OCI-LY1 (cell line): ENCODE results near the gene USP40.
A peak's percentile ranks its signal among the peaks of the same experiment; 100 is the strongest.

Source experiments
- H2AFZ ChIP-seq: fragments of 200-600 bp; sonication (generic), shearing (Covaris generic); 2 replicates; pipeline ENCODE4 v1.6.0; 2014; ENCODE audit warnings: antibody characterized with exemption, mild to moderate bottlenecking, low read length
- H3F3A ChIP-seq: fragments of 200-600 bp; sonication (generic), shearing (Covaris generic); 2 replicates; pipeline ENCODE4 v1.6.0; 2014; ENCODE audit warnings: mild to moderate bottlenecking, antibody characterized with exemption, low read length, moderate library complexity; ENCODE audit not compliant: insufficient read depth
- H3K27ac ChIP-seq: fragments of 200-600 bp; sonication (generic); 2 replicates; pipeline ENCODE4 v1.5.1; 2014; ENCODE audit warnings: low read length, mixed run types, mild to moderate bottlenecking, low read depth; ENCODE audit not compliant: poor library complexity, severe bottlenecking
- H3K27me3 ChIP-seq: fragments of 200-600 bp; sonication (generic); 2 replicates; pipeline ENCODE4 v1.6.0; 2014; ENCODE audit warnings: antibody characterized with exemption, mild to moderate bottlenecking, low read length, moderate library complexity; ENCODE audit not compliant: insufficient read depth
- H3K36me3 ChIP-seq: fragments of 200-600 bp; sonication (generic); 2 replicates; pipeline ENCODE4 v1.6.1; 2014; ENCODE audit warnings: mild to moderate bottlenecking, antibody characterized with exemption, low read length, moderate library complexity, mixed read lengths; ENCODE audit not compliant: insufficient read depth
- H3K4me1 ChIP-seq: fragments of 200-600 bp; sonication (generic); 2 replicates; pipeline ENCODE4 v1.5.1; 2014; ENCODE audit warnings: mild to moderate bottlenecking, low read length, moderate library complexity; ENCODE audit not compliant: insufficient read depth, severe bottlenecking
- H3K4me2 ChIP-seq: fragments of 200-600 bp; sonication (generic), shearing (Covaris generic); 2 replicates; pipeline ENCODE4 v1.6.1; 2014; ENCODE audit warnings: low read length
- H3K4me3 ChIP-seq: fragments of 200-600 bp; sonication (generic); 2 replicates; pipeline ENCODE4 v1.5.1; 2014; ENCODE audit warnings: low read length, low read depth, mild to moderate bottlenecking, mixed read lengths; ENCODE audit not compliant: poor library complexity, severe bottlenecking
- H3K79me2 ChIP-seq: fragments of 200-600 bp; shearing (Covaris generic); 2 replicates; pipeline ENCODE4 v1.6.1; 2016; ENCODE audit warnings: mixed run types, low read length, mixed read lengths; ENCODE audit not compliant: insufficient read depth
- H3K9ac ChIP-seq: fragments of 200-600 bp; sonication (generic), shearing (Covaris generic); 2 replicates; pipeline ENCODE4 v1.6.1; 2014; ENCODE audit warnings: mild to moderate bottlenecking, low read length, mixed read lengths
- H3K9me2 ChIP-seq: fragments of 200-600 bp; sonication (generic), shearing (Covaris generic); 2 replicates; pipeline ENCODE4 v1.6.1; 2014; ENCODE audit warnings: low read depth, mild to moderate bottlenecking, low read length, mixed read lengths
- H3K9me3 ChIP-seq: fragments of 200-600 bp; shearing (Covaris generic); 2 replicates; pipeline ENCODE4 v1.6.1; 2014; ENCODE audit warnings: low read length, mixed read lengths
- H4K20me1 ChIP-seq: fragments of 200-600 bp; sonication (generic), shearing (Covaris generic); 2 replicates; pipeline ENCODE4 v1.6.0; 2016; ENCODE audit warnings: mild to moderate bottlenecking, low read length; ENCODE audit not compliant: insufficient read depth
- EZH2 ChIP-seq: fragments of 200-600 bp; sonication (generic), shearing (Covaris generic); IDR thresholded peaks from 2 replicates; pipeline ENCODE4 v1.8.0; 2017; ENCODE audit warnings: borderline replicate concordance, mixed run types, mild to moderate bottlenecking, antibody characterized with exemption, low read length, moderate library complexity, mixed read lengths
- TF ChIP-seq, protein P1 (sequence below): fragments of 200-600 bp; sonication (generic), shearing (Covaris generic); IDR thresholded peaks from 2 replicates; pipeline ENCODE4 v1.5.1; 2017; ENCODE audit warnings: mild to moderate bottlenecking, antibody characterized with exemption, low read length, moderate library complexity, mixed read lengths

USP40 gene, protein sequence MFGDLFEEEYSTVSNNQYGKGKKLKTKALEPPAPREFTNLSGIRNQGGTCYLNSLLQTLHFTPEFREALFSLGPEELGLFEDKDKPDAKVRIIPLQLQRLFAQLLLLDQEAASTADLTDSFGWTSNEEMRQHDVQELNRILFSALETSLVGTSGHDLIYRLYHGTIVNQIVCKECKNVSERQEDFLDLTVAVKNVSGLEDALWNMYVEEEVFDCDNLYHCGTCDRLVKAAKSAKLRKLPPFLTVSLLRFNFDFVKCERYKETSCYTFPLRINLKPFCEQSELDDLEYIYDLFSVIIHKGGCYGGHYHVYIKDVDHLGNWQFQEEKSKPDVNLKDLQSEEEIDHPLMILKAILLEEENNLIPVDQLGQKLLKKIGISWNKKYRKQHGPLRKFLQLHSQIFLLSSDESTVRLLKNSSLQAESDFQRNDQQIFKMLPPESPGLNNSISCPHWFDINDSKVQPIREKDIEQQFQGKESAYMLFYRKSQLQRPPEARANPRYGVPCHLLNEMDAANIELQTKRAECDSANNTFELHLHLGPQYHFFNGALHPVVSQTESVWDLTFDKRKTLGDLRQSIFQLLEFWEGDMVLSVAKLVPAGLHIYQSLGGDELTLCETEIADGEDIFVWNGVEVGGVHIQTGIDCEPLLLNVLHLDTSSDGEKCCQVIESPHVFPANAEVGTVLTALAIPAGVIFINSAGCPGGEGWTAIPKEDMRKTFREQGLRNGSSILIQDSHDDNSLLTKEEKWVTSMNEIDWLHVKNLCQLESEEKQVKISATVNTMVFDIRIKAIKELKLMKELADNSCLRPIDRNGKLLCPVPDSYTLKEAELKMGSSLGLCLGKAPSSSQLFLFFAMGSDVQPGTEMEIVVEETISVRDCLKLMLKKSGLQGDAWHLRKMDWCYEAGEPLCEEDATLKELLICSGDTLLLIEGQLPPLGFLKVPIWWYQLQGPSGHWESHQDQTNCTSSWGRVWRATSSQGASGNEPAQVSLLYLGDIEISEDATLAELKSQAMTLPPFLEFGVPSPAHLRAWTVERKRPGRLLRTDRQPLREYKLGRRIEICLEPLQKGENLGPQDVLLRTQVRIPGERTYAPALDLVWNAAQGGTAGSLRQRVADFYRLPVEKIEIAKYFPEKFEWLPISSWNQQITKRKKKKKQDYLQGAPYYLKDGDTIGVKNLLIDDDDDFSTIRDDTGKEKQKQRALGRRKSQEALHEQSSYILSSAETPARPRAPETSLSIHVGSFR

DNA sequence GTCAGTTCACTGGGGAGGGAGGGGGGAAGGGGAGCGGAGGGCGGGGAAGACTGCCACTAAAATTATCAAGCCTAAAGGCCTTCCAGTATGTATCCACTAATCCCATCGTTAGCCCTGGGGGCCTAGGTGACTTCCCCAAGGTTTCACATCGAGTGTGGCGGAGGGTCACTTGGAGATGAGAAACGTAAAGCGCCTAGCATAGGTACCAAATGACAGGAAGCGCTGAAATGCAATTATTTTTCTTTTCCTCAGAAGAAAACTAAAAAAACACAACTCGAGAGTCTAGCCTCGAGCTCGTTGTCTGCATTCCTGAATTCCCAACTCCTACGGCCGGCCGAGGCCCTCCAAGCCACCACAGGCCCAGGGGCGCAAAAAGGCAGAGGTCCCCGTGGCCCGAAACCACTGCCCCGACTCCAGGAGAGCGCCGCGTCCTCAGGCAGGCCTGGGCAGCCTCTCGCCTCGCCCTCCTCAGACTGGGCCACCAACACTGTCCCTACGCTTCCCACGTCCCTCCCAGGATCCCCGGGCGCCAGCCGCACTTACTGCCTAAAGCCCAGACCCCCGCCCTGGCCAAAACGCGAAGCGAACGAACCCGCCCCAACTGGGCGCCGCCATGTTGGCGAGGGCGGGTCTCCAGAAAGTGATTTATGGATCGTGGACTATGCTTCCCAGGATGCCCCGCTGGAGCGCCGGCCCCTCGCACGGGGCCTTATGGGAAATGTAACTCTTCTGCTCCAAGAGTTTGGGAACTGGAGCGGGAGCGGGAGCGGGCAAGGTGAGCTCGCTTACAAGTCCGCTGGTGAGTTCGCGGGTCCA, at the start of gene USP40:
TSS of gene USP40 (minus strand) at position 642 of the 816 bp plus-strand sequence. CDS start 1,228 bp downstream, outside the sequence.
- Histone ChIP-seq H3K4me2 (peak within 1 kb of the TSS; percentile 95), H3K9ac (peak within 1 kb of the TSS; percentile 95)
- no peak for TF ChIP-seq EZH2
- TF ChIP-seq, protein P1, sequence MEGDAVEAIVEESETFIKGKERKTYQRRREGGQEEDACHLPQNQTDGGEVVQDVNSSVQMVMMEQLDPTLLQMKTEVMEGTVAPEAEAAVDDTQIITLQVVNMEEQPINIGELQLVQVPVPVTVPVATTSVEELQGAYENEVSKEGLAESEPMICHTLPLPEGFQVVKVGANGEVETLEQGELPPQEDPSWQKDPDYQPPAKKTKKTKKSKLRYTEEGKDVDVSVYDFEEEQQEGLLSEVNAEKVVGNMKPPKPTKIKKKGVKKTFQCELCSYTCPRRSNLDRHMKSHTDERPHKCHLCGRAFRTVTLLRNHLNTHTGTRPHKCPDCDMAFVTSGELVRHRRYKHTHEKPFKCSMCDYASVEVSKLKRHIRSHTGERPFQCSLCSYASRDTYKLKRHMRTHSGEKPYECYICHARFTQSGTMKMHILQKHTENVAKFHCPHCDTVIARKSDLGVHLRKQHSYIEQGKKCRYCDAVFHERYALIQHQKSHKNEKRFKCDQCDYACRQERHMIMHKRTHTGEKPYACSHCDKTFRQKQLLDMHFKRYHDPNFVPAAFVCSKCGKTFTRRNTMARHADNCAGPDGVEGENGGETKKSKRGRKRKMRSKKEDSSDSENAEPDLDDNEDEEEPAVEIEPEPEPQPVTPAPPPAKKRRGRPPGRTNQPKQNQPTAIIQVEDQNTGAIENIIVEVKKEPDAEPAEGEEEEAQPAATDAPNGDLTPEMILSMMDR: no peak

DNA sequence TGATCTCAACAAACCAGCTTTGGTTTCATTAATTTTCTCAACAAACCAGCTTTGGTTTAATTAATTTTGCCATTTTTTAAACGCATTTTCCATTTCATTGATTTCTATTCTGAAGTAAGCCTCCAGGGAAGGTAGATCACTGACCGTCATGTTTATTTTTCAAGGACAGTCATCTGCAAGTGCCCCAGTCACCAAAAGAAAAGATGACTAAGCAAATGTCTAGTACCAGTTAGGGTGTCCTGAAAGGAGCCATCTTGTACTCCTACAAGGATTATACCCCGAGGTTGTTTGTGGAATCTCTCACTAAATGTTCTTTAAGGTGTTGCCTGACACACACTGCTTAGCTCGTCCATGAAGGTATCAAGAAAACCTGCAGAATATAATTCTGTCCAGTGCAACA, 44.7 kb upstream of the USP40 start:
- no peaks in the 10 kb centered on the region for H3K79me2 ChIP-seq
- TF ChIP-seq, protein P1: no peak
- no peak for TF ChIP-seq EZH2
- H4K20me1 ChIP-seq: no peaks in the 10 kb centered on the region
- no peaks in the 10 kb centered on the region for H3K36me3 ChIP-seq
- H3K27me3 ChIP-seq: no peaks in the 10 kb centered on the region
- no peaks in the 10 kb centered on the region for H3F3A ChIP-seq
- H3K27ac ChIP-seq: no peak overlapping the region
- H3K9ac ChIP-seq: no peak overlapping the region
- no peaks in the 10 kb centered on the region for H3K9me2 ChIP-seq
- H3K4me1 ChIP-seq: no peaks in the 10 kb centered on the region
- no peak overlapping the region for H3K4me2 ChIP-seq
- peaks cover 6% of the 10 kb centered on the region; the same call in 1 of the 2 replicates for H3K9me3 ChIP-seq
- no peak overlapping the region for H3K4me3 ChIP-seq
- H2AFZ ChIP-seq: no peak overlapping the region

More for the DNA sequence above, at the start of gene USP40:
- H4K20me1 ChIP-seq: no peaks in the 10 kb centered on the region
- H2AFZ ChIP-seq: peak within 1 kb of the TSS; percentile 70
- H3K9me2 ChIP-seq: no peaks in the 10 kb centered on the region
- peaks cover 21% of the 10 kb centered on the region for H3K4me1 ChIP-seq
- H3K27ac ChIP-seq: peak within 1 kb of the TSS; percentile 84
- no peaks in the 10 kb centered on the region for H3K9me3 ChIP-seq
- no peaks in the 10 kb centered on the region for H3K27me3 ChIP-seq
- H3K4me3 ChIP-seq: peak within 1 kb of the TSS; percentile 75
- H3F3A ChIP-seq: no peaks in the 10 kb centered on the region
- H3K79me2 ChIP-seq: no peaks in the 10 kb centered on the region
- no peaks in the 10 kb centered on the region for H3K36me3 ChIP-seq
